NT2/D1 (cell line): ENCODE data around the gene PRKN.

Source experiments
- YY1 ChIP-seq: IDR thresholded peaks from 2 replicates; pipeline ENCODE4 v1.6.1; 2011; ENCODE audit not compliant: insufficient read length, insufficient read depth
- ZNF274 ChIP-seq: IDR thresholded peaks from 2 replicates; pipeline ENCODE4 v1.6.1; 2011; ENCODE audit warnings: mild to moderate bottlenecking, low read depth, low read length

DNA sequence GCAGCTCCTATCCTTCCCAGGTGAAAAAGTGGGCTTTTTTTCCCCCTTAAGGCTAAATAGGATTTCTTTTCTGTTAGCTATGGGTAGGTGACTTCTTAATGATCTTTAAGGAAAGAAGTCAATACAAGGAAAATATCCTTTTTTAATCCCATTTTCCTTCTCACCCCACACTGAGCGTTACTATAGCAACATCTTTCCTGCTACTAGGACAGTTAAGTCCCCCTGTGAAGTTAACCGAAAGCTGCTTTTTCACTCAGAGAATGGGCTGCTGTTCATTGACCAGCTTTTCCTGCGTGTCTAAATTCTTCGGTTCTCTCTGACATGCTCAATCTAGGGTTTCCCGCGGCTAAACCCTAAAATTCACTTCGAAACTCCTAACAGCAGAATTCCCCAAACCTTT lies 1280.6 kb downstream of the PRKN start:
- TF ChIP-seq YY1: no peak
- no peak for TF ChIP-seq ZNF274
